Measurements from ENCODE around the gene ZBTB6. TPM values are rescaled to one million over a fixed set of nuclear protein-coding genes. Genes with fewer than 3 reads are reported as not detected.

ZBTB6 gene
- total and polyA plus RNA-seq, 9 of the 15 experiments (the other 6 are each of a cell fraction or from before 2014, with no cell fraction given), result 1.4 to 7.2 (median 5.3) TPM

- H3K9ac ChIP-seq (ENCODE audit: insufficient read depth in 1 of 2, low read depth in 2 of 2, low read length in 2 of 2), result no peak overlapping the region
- DNase-seq (ENCODE audit: extremely low read depth in 1 of 4, low spot score in 3 of 4), result peak in 1 of 4 experiments; percentile 9
- H3K36me3 ChIP-seq (ENCODE audit: control insufficient read depth, insufficient read depth, low read length), result 0 out of 3 replicates have a peak, but pooled peaks cover 3% of the 10 kb centered on the region
- peaks cover 53% of the 10 kb centered on the region for H3K79me2 ChIP-seq (ENCODE audit: control insufficient read depth, insufficient read depth, low read length)
- intact Hi-C loops (cut with micrococcal nuclease) (no loop called here), in situ Hi-C loops (cut with MboI) (no loop called here)
- CTCF ChIA-PET (ENCODE audit: low intra/inter-chr PET ratio), result no interaction called here
- 95% methylated on average over 1 of the region's 1 CpG for WGBS (ENCODE audit: insufficient coverage, low coverage, missing lambda C conversion rate)
- H3K4me2 ChIP-seq (ENCODE audit: insufficient read depth, low read length), result no peak overlapping the region
- no peak for FAIRE-seq
- no peaks in the 10 kb centered on the region; the same call in 1 of the 2 replicates for H3K9me3 ChIP-seq (replicated peaks; ENCODE audit: control insufficient read depth, insufficient read depth, low read depth, low read length)
- BruUV-seq (replicated peaks), result no TSS peak
- no peak overlapping the region for H3K4me3 ChIP-seq
- no peaks in the 10 kb centered on the region for H3K9me1 ChIP-seq (ENCODE audit: control insufficient read depth, insufficient read depth, low read length)
- H2AFZ ChIP-seq (ENCODE audit: low read depth, low read length), result no peak overlapping the region
- peaks cover 0 to 11% of the 10 kb centered on the region in 2 experiments; a peak in 2 of 5 replicates for H3K4me1 ChIP-seq (replicated peaks in 1 of 2; ENCODE audit: control insufficient read depth in 2 of 2, insufficient read depth in 2 of 2, low read length in 2 of 2)
- no peaks in the 10 kb centered on the region for H4K20me1 ChIP-seq (replicated peaks; ENCODE audit: control insufficient read depth, insufficient read depth, low read length)
- POLR2A ChIA-PET, result interaction anchor here (0.7 to 1.3 kb wide), 2 partner anchors 9 to 251 kb away, joined by 3 to 5 read pairs; partner anchors contain the start of gene RABGAP1
- H3K27me3 ChIP-seq (ENCODE audit: control insufficient read depth in 2 of 2, insufficient read depth in 2 of 2, low read length in 2 of 2), result no peaks in the 10 kb centered on the region
- peak; percentile 18; the same call in 1 of the 3 replicates for ATAC-seq
- no peak overlapping the region for H3K27ac ChIP-seq (ENCODE audit: extremely low read depth, low read depth, low read length)
- TF ChIP-seq SNRNP70 (optimal IDR thresholded peaks at IDR 0.05; ENCODE audit: low read depth, low read length), result no peak
- TF ChIP-seq TAL1 (IDR thresholded peaks at IDR 0.05), result 0 out of 2 replicates have a peak, but pooled peaks have one; percentile 28
- no peak for TF ChIP-seq SNAPC5 (CRISPR knock-in tag; IDR thresholded peaks at IDR 0.05)
- 0 out of 2 replicates have a peak, but pooled peaks have one; percentile 51 for TF ChIP-seq TEAD4 (IDR thresholded peaks at IDR 0.05; ENCODE audit: low read length)
- TF ChIP-seq TEAD4 (CRISPR knock-in tag; IDR thresholded peaks at IDR 0.05; ENCODE audit: borderline replicate concordance), result no peak
- TF ChIP-seq MEIS2 (IDR thresholded peaks at IDR 0.05; ENCODE audit: partially characterized antibody), result peak; percentile 2
- TF ChIP-seq RBM39 (optimal IDR thresholded peaks at IDR 0.05; ENCODE audit: low read depth, low read length), result no peak
- TF ChIP-seq HMG20B (CRISPR knock-in tag; IDR thresholded peaks at IDR 0.05), result no peak
- no peak for TF ChIP-seq ATF4 (CRISPR knock-in tag; IDR thresholded peaks at IDR 0.05)
- no peak for TF ChIP-seq MYC (IDR thresholded peaks at IDR 0.05; ENCODE audit: low read depth, low read length)
- no peak for TF ChIP-seq MYC (CRISPR knock-in tag; IDR thresholded peaks at IDR 0.05; ENCODE audit: borderline replicate concordance, low read depth)
- TF ChIP-seq ZNF785 (CRISPR knock-in tag; IDR thresholded peaks at IDR 0.05), result no peak
- TF ChIP-seq CBFA2T3 (IDR thresholded peaks at IDR 0.05), result peak; percentile 49; the same call in 1 of the 2 replicates
- TF ChIP-seq UBTF (IDR thresholded peaks at IDR 0.05; ENCODE audit: borderline replicate concordance in 1 of 2, low read depth in 2 of 2, low read length in 2 of 2), result no peak
- peak; percentile 28 for TF ChIP-seq PRDM10 (IDR thresholded peaks at IDR 0.05; ENCODE audit: partially characterized antibody)
- no peak for TF ChIP-seq FOXA3 (CRISPR knock-in tag; conservative IDR thresholded peaks at IDR 0.05 in 1 of 2, IDR thresholded peaks at IDR 0.05 in 1 of 2)
- TF ChIP-seq PPARD (CRISPR knock-in tag; IDR thresholded peaks at IDR 0.05), result no peak
Measured at GRCh38 chr9:122949696-122950095, 36.6 kb upstream of the ZBTB6 start.
